Ovary (tissue), 3 donors: Measurements from ENCODE around the gene FMNL3.

Experiments
- EP300 ChIP-seq: sonication (generic); formaldehyde crosslinking; IDR thresholded peaks from one replicate; pipeline ENCODE4 v1.6.1; 2017; ENCODE audit warnings: antibody characterized with exemption
- POLR2A ChIP-seq: fragments of 450-650 bp; IDR thresholded peaks from one replicate; pipeline ENCODE4 v1.6.1; 2017; ENCODE audit warnings: antibody characterized with exemption, mild to moderate bottlenecking, moderate library complexity
- TF ChIP-seq, protein P1 (sequence below), 3 donors: fragments of 450-650 bp in 2 of 3; fragments of 200-600 bp in 1 of 3; IDR thresholded peaks; one replicate each; pipeline versions ENCODE4 v1.5.1 to v1.8.0; 2016 to 2022; ENCODE audit warnings: antibody characterized with exemption in 3 of 3, mild to moderate bottlenecking in 1 of 3
- donor health status: DM: no; HTN: no; CAD: no.

DNA sequence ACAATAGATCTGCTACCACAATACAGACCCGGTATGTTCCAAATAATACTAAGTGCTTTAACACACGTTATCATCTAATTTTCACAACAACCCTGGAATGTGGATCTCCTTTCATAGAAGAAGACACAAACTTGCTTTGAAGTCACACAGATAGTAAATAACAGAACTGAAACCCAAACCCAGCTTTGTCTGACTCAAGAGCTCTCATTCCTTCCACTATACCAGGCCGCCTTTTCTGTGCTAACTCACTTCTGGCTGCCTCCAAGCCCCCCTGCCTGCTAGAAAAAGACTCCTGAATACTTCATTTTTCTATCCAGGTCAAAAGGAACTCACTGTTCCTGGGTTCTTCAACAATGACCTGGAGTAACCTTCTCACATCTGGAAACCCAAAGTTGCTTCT lies 46.0 kb downstream of the FMNL3 start:
- TF ChIP-seq, protein P1, sequence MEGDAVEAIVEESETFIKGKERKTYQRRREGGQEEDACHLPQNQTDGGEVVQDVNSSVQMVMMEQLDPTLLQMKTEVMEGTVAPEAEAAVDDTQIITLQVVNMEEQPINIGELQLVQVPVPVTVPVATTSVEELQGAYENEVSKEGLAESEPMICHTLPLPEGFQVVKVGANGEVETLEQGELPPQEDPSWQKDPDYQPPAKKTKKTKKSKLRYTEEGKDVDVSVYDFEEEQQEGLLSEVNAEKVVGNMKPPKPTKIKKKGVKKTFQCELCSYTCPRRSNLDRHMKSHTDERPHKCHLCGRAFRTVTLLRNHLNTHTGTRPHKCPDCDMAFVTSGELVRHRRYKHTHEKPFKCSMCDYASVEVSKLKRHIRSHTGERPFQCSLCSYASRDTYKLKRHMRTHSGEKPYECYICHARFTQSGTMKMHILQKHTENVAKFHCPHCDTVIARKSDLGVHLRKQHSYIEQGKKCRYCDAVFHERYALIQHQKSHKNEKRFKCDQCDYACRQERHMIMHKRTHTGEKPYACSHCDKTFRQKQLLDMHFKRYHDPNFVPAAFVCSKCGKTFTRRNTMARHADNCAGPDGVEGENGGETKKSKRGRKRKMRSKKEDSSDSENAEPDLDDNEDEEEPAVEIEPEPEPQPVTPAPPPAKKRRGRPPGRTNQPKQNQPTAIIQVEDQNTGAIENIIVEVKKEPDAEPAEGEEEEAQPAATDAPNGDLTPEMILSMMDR (IDR thresholded peaks at IDR 0.05), result no peak
- TF ChIP-seq POLR2A (no peak), EP300 (no peak)
